Stimulated activated CD4-positive, alpha-beta T cell treated with anti-CD3 and anti-CD28 coated beads, TNF-alpha, amount 100 ng/mL, for 48 hours (primary cell): Measurements from ENCODE around the gene PPP2R1A.

Source experiments
- DNase-seq, 3 donors: peaks; one replicate each; pipeline ENCODE4 v3.0.0-alpha.2; 2020; ENCODE audit warnings: low read depth in 3 of 3

Gene PPP2R1A

DNA sequence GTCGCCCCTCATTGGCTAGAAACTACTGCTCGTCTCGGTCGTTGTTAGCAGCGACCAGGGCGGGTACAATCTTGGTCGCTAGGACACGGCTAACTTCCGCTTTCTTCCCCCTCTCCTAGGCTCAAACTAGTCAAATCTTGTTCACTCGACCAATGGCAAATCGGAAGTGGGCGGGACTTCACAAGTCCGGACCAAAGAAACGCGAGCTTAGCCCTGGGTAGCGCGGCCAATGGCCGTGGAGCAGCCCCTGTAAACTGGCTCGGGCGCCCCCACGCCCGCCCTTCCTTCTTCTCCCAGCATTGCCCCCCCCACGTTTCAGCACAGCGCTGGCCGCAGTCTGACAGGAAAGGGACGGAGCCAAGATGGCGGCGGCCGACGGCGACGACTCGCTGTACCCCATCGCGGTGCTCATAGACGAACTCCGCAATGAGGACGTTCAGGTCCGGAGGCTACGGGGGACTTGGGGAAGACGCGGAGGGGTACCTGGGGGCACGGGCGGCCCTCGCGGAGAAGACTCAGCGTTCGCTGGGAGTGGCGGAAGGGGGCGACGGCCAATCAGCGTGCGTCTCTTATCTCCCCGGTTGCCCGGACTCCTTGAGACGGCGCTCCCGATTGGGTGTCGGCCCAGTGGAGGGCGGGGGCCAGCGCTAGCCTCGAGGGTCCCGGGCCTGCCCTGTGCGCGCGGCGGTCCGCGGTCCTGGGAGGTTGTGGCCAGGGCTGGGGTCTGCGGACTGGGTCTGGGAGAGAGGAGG, at the start of gene PPP2R1A:
PPP2R1A (plus strand) TSS at position 318 of the 752 bp plus-strand sequence; CDS start at position 363, 45 bp downstream.
- peak; percentile 93 to 97 (median 97) for DNase-seq

GRCh38 chr19:52141203-52141602, 48.6 kb upstream of the PPP2R1A start:
- DNase-seq = no peak

DNA sequence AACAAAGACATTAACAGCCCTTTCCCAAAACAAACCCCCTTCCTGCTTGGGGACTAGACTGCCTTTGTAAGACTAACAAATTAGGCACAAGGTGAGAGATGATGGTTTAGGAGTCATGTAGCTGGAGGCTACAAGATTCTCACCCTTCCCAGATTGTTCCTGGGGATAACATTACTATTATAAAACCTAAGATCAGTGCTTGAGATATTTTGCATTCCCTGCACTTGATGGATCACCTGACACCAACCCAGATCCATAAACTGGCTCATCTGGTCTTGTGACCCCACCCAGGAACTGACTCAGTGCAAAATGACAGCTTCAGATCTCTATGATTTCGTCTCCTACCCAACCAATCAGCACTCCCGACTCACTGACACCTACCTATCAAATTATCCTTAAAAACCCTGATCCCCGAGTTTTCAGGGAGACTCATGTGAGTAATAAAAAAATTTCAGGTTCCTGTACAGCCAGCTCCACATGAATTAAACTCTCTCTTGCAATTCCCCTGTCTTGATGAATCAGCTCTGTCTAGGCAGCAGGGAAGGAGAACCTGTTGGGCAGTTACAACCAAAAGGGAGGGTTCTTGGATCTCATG, 47.8 kb upstream of the PPP2R1A start:
- DNase-seq = no peak

DNA sequence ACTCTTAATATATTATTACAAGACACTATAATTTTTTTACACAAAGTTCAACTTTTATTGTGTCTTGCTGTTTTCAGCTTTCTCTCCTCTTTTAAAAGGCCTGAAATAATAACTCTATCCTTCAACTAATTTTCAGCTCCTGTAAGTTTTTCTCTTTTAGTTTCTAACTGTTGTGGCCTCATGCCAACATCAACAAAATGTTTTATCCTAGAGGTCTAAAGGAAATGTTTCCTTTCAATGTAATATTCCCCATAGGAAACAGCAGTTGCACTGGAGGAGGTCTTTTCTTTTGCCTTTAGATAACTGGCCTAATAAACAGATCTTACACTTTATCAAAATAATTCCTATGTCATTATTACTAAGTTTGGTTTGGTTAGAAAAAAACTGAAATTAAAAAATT, 41.6 kb upstream of the PPP2R1A start:
- no peak for DNase-seq

GRCh38 chr19:52155596-52156359, 34.1 kb upstream of the PPP2R1A start:
- DNase-seq = no peak

GRCh38 chr19:52170304-52170703, 19.5 kb upstream of the PPP2R1A start:
- DNase-seq = no peak

DNA sequence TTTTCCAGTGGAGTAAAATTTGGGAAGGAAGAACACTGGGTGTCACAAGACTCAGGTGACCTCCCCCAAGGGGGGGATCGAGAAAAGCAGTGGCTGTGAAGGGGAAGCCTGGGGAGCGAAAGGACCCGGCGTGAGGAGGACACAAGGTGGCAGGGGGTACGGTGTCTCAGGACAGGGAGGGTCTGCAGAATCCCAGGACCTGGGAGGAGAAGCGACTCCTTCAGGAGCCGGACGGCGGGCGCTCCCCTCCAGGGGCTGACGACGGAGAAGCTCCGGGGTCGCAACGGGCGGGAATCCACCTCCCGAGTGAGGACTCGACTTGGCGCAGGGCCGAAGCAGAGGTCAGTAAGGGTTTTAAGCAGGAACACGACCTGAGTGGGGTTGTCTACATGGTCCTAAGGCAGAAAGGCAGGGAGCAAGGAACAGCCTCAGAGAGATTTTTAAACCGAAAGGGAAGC, 19.0 kb upstream of the PPP2R1A start:
- DNase-seq = no peak

DNA sequence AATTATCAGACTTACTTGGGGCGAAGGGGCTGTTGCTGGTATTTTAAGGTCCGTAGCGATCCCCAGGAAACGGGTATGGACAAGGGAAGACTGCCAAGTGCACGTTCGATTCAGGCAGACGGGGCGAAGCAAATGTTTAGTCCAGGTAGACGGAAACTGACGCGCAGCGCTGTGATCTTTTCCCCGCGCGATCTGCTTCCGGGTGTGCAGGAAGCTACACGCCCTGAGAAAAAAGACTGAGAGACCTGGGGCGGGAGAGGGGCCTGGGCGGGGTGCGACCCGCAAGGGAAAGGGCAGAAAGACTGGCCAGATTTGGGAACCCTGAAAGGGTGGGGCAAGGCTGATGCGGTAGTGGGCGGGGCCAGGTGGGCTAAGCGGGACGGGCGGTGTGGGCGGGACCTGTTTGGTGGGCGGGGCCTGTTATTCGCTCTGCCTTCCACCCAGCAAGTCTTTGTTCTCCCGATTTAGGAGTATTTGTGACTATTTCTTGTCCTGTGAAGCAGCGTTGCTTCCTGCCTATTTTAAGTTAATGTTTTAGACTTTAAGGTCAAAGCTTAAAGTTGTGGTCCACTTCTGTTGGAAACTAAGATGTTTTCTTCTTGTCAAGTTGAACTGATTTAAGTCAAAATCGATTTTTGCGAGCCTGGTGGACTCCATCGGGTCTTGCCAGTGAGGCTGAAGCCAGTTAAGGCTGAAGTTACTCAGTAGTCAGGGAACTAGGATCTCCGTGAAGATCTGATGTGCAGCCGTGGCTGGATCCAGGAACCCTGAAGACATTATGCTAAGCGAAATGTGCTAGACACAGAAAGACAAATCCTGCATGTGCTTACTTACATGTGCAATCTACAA, 18.3 kb upstream of the PPP2R1A start, which contains the start of gene ZNF836:
ZNF836 (minus strand) TSS at position 301 of the 849 bp plus-strand sequence. CDS start 3,549 bp downstream, outside the sequence.
- DNase-seq = peak; percentile 76 to 95 (median 84)

GRCh38 chr19:52172347-52172746, 17.5 kb upstream of the PPP2R1A start:
- no peak for DNase-seq

DNA sequence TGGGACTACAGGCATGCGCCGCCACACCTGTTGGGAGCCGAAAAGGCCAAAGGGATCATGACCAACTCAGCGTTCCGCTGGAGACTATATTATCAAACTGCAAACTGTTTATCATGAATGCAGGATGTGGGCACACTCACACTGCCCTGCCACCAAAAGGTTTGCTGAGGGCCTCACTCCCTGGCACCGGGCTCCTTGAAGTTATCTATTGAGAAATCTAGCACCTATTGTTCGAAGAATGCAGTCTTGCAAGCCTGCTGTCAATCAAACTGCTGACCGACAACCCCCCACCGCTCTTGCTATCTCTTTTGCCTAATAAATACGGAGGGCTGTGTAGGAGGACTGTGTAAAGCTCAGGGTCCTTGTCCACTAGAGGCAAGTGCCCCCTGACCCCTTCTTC, 13.3 kb upstream of the PPP2R1A start:
- DNase-seq = no peak

DNA sequence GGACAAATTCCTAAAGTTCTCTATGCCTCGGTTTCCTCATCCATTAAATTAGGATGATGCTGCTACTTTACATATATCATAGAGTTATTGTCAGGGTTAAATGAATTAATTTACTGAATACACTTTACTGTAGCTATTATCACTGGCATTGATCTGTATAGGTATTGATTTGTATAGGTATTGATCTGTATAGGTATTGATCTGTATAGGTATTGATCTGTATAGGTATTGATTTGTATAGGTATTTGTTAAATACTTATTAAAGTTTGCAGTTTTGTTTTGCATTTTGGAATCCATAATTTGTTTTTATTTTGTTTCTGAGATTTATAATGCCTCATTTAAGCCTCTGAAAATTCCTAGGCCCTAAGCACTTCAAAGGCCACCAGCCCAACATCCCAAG, 2.4 kb upstream of the PPP2R1A start:
- no peak for DNase-seq

DNA sequence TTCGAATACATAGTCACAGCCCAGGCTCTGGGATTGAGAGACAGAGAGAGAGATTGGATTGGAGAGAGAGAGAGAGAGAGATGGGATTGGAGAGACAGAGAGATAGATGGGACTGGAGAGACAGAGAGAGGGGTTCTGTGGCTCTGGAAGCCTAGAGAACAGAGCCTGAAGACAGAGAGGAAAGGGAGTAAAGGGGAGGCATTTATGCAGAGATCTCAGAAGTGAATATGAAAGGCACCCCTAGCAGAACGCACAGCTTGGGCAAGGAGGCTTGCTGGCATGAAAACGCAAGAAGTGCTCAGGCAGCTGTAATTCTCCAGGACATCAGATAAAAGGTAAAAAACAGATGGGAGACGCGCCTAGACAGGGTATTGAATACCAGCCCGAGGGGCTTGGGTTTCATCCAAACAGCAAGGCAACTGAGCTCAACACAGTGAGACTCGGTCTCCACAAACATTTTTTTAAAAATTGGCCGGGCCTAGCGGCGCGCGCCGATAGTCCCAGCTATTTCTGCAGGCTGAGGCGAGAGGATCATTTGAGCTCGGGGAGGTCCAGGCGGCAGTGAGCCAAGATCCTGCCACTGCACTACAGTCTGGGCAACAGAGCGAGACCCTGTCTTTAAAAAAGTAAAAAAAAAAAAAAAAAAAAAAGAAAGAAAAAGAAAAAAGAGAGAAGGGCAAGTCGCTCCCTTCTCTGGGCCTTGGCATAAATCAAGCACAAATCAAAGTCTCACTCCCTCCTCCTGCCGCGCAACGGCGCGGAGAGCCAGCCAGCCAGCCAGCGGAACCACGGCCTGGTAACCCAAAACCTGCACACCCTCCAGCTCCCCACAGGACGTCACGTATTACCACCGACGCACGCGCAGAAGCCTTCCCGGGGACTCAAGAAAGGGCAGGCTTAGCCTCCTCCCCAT, 774 bp upstream of the PPP2R1A start:
- DNase-seq = peak in 1 of 3 donors; percentile 93

GRCh38 chr19:52190487-52191293, 838 bp downstream of the PPP2R1A start:
- no peak for DNase-seq

DNA sequence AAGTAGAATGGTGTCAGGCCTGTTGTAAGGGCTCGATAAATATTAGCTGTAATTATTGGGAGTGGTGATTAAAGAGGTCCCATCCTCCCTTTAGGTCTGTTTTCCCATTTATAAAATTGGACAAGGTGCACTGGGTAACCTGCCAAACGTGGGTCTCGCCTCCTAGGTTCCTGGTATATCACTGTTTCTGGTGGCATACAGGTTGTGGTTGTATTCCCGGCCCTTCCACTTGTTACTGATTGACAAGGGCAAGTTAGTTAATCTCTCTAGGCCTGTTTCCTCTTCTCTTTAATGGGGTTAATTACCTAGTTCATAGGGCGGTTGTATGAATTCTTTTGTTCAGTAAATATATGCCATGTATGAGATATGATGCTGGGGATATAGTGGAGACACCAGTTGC, 1.5 kb downstream of the PPP2R1A start:
- no peak for DNase-seq

DNA sequence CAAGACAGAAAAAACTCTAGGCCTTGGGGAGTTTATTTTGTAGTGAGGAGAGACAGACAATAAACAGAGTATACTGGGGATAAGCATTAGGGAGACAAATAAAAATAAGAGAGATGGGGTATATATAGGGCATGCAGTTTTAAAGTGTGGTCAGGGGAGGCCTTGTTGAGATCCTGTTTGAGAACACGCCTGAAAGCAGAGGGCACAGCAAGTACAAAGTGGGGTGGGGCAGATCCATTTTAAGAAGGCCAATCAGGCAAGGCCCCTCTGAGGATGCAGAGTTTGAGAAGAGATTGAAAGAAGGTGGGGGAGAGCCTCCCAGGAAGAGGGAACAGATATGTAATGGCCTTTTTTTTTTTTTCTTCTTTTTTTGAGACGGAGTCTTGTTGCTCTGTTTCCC, 2.1 kb downstream of the PPP2R1A start:
- DNase-seq = no peak

GRCh38 chr19:52196256-52196967, 6.6 kb downstream of the PPP2R1A start:
- DNase-seq = no peak

DNA sequence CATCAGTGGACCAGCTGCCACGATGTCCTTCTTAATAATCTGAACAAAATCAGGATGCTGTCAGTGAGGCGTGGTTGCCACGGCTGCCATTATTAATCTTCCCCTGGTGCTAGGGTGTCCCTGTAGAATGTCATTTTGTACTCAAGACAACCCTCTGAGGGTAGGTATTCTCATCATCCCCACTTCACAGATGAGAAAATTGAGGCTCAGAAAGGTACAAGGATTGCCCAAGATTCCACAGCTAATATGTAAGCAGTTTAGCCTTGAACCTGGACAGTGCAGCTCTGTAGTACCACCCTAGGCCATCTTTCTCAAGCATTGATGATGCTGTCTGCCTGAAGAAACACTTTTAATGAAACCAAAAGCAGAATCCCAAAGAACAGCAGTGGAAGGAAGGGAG, 8.1 kb downstream of the PPP2R1A start:
- no peak for DNase-seq

DNA sequence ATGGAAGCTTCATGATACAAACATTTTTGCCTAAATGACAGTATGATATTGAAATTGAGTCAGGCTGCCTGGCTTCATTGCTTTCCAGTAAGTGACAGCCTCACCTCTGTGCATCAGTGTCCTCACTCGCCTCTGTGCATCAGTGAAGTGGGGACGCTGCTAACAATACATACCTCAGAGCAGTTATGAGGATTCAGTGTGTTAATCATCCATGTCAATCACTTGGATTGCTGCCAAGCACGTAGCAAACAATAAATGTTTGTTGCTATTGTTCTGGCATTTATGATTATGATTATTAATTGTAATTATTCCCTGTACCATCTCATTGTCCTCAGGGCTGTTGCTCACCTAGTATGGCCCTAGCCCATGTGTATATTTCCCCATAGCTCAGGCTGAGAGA, 8.8 kb downstream of the PPP2R1A start:
- DNase-seq = no peak

DNA sequence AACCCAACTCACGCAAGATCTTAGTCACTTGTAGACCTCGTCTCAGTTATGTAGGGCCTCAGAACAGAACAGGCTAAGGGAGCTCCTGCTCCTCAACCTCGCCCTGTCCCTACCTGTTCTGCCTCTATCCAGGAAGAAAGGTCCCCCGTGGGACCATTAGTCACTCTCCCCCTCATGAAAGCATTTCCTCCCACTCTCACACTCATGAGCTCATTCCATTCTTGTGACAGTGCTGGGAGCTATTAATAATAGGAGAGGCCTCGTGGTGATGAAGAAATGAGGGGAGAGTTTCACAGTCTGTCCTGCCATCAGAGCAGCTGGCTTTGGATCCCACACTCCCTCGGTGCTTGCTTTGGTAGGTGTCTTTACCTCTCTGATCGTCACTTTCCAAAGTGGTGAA, 10.2 kb downstream of the PPP2R1A start:
- DNase-seq = no peak
